Colon (tissue), 2 donors: ENCODE measurements around the gene PYM1.
"Not testable (repeated sequence)": the region's sequence is repeated elsewhere in the genome, so short reads cannot be mapped to it uniquely, and the experiment has no call there.

ENCODE experiments used
- FAIRE-seq: peaks from 2 replicates; lab custom pipeline; 2012; peaks lifted over from hg19 to GRCh38; lab: Jason Lieb, UNC
- donor health status: control.
- donor health status: control.

PYM1 gene

DNA sequence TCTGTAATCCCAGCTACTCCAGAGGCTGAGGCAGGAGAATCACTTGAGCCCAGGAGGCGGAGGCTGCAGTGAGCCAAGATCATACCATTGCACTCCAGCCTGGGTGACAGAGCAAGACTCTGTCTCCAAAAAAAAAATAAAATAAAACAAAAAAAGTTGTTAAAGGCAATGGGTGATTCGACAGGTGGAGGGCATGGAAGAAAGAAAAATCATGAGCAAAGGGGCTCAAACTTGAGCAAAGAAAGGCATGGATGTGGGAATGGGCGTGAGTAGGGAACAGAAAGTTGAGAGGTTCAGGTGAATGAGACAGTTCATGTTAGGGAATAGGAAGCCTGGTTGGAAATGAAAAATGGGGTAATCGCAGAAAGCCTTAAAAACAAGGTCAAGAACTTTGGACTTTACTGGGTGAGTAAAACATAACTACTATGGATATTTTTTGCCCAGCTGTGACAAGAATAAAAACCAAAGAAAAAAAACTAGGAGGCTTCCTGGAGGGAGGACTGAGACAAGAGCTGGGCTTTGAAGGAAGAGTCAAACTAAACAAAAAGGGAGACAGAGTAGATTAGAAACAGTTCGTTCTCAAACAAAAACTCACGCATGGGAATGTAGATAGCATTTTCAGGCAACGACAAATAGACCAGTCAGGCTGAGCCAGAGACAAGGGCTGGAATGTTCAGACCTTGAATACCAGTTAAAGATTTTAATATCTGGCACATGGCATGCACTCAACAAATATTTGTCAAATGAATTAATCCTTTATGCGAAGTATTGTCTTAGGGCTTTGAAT lies 18.8 kb downstream of the PYM1 start:
- FAIRE-seq: no peak

DNA sequence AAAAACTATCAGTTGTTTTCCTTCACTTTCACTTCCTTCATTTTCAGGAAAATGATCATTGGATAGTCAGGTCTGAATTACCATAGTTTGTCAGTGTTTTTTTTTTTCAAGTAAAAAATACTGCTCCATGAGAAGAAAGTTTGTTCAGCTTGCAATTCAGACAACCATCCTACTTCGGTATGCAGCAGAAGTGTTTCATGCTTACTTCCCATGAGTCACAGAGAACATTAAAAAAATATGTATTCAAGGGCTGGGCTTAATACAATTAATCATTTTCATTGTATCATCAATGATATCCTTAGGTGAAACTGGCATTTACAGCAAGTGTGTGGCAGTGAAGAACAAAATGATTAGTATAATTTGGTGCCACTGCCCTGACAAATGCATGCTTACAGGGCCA lies 21.6 kb downstream of the PYM1 start:
- FAIRE-seq: no peak

DNA sequence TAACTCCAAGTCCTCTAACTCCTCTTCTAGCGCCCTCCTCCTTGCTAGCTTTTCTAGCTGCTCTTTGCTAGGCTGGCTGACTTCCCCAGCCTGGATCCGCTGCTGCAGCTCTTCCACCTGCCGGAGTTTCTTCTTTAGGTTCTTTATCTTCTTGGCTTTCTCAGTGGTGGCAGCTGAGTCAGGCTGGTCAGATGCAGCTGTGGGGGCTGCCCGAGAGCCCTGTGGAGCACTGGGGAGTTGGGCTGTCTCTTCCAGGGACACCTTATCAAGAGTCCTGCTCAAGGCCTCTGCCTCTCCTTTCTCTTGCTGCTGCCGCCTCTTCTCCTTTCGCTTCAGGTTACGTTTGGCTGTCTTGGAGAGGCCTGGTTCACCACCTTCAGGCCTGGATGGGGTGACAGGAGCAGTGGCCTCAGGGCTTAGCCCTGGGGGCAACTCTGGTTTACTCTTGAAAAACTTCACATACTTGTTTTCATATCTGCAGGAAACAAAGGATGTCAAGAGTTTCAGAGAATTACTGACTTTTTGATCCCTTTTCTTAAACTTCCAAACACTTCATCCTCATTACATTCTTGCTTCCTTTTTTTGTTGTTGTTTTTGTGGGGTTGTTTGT lies 25.7 kb downstream of the PYM1 start:
- no peak for FAIRE-seq

DNA sequence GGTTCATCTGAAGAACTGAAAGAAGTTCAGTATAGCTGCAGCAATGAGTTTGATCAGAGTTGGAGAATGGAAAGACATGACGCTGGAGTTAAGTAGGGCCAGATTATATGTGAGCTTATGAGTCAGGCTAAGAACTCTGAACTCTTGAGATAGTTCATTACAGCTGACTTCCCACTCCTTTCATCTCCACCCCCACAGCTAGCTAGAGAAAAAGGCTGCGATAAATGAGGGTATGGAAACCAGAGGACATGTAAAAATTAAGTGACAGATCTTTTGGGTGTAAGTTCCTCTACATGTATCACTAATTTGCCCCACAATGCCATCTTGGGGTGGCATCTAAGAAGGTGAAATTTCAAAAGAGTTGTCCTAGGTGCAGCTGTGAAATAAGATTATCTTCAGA lies 28.6 kb downstream of the PYM1 start:
- no peak for FAIRE-seq

DNA sequence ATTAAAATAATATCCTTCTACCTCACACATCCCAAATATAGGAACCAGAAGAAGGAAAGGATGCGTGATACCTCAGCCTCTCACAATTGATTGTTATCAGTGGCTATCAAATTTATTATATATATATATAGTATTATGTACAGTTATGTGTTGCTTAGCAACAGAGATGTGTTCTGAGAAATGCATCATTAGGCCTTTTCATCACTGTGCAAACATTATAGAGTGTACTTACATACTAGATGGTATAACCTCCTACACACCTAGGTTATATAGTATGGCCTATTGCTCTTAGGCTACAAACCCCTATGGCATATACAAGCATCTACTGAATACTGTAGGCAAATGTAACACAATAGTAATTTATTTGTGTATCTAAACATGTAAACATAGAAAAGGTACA lies 34.0 kb downstream of the PYM1 start:
- FAIRE-seq: no peak

DNA sequence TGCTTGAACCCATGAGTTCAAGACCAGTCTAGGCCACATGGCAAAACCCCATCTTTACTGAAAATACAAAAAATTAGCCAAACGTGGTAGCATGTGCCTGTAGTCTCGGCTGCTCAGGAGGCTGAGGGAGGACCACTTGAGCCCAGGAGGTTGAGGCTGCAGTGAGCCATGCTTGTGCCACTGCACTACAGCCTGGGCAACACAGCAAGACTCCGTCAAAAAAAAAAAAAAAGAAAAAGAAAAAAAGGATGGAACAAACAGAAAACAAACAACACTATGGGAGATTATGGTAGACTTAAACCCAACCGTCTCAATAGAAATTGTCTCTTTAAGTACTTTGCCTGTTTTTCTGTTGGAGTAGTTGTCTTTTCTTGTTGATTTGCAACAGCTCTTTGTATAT lies 36.4 kb downstream of the PYM1 start:
- FAIRE-seq: no peak

DNA sequence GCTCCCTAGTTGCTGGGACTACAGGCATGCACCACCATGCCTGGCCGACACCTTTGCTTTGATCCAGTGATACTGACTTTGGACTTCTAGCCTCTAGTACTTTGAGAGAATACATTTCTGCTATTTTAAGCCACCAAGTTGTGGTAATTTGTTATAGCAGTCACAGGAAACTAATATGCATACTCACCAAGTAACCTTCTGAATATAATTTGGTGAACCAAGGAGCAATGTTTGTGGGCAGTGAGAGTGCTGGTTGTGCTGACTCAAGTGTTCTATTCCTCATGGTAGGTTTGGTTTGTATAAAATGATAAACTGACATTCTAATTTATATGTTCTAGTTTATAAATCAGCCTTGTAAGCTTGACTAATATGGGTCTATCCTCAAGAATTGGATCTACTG lies 42.6 kb downstream of the PYM1 start:
- FAIRE-seq: no peak

DNA sequence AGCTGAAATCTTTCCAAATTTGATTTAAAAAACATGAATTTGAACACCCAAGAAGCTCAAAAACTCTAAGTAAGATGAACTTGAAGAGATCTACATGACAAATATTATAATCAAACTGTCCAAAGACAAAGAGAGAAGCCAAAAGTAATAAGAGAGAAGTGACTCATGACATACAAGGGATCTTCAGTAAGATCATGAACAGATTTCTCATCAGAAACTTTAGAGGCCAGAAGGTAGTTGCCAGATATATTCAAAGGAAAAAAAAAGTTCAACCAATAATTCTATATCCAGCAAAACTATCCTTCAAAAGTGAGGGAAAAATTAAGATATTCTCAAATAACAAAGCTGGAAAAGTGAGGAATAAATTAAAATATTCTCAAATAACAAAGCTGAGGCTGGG lies 49.9 kb downstream of the PYM1 start:
- FAIRE-seq: no peak

DNA sequence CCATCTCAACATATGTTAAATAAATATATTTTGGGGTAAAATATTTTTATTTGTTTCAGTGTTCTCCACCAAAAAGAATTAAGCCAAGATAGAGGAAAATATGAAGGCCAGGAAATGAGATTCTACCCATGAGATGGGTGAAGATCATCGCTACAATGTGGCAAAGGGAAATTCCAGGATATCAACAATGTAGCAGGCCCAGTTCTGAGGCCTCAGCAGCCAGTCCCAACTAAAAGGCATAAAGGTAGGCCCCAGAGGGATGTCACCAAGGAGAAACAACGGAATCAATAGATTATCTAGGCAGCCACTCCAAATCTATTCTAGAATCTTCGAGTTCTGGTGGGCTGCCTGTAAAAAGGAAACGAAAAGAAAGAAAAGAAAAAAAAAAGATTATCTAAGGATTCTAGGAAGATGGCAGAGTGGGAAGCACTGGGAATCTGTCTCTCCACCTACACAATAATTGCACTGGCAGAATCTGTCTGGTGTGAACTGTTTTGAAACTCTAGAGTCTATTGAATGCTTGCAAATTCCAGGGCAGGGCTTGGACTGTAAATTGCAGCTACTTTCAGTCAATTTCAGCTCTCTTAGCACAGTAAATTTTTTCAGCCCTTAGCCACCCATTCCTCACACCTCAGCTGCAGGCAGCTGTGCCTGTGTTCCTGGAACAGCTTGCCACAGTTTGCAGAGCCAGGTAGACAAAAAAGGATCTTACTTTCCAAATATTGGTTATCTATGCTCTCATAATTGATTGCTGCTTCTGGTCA lies 51.8 kb downstream of the PYM1 start:
- FAIRE-seq: no peak

DNA sequence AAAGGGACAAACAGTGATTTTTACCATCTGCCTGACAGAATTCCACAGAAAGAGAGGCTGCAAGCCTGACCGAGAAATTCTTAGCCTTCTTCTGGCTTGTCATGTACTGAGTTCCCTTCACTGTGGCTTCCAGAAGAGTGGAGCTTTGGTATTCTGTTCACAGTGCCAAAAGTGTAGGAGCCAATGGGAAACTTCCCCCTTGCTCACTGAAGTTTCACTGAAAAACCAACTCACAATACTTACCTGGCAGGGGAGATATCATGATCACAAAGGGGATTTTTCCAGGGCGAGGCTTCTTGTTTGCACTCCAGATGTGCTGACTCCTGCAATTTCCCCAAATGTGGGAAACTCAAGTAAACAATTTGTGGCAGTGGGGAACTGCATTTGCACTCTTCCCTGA lies 53.3 kb downstream of the PYM1 start:
- FAIRE-seq: no peak

DNA sequence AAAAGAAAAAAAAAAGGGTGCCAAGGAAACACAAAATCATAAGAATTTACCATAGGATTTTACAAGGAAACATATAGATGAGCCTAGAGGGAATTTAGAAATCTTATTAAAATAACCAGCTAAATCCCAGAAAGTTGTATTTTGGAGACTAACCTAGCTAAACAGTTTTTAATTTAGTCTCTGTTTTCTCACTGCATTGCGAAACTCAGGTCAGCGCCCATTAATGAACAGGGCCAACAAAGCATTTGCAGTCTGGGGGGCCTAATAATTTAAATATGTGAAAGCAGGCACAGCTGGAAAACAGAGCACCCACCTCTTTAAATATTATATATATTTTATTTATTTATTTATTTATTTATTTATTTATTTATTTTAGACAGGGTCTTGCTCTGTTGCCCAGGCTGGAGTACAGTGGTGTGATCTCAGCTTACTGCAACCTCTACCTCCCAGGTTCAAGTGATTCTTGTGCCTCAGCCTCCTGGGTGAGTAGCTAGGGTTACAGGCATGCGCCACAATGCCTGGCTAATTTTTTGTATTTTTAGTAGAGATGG lies 61.2 kb downstream of the PYM1 start:
- FAIRE-seq: not testable (repeated sequence)

DNA sequence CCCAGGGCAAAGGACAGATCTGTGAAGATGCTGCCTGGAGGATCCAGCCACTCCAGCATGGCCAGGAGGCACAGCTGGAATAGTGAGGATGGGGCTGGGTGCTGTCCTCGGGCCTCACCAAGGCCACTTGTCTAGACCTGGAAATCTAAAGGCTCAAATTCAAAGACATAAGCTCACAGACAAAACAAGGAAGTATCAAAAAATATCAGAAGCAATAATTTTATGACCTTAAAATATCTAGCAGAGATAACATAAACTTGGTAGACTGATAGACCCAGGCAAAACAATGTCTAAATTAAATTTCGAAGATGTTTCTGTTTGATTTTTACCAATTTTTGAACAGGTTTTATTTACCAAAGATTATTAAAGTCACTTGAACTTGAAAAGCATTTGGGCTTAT lies 62.4 kb downstream of the PYM1 start:
- no peak for FAIRE-seq

DNA sequence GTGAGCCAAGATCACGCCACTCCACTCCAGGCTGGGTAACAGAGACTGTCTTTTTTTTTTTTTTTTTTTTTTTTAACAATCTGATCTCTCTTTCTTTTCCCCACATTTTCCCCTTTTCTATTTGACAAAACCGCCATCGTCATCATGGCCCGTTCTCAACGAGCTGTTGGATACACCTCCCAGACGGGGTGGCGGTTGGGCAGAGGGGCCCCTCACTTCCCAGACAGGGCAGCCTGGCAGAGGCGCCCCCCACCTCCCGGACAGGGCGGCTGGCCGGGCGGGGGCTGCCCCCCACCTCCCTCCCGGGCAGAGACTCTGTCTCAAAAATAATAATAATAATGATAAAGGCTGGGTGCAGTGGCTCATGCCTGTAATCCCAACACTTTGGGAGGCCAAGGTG lies 64.8 kb downstream of the PYM1 start:
- not testable (repeated sequence) for FAIRE-seq

DNA sequence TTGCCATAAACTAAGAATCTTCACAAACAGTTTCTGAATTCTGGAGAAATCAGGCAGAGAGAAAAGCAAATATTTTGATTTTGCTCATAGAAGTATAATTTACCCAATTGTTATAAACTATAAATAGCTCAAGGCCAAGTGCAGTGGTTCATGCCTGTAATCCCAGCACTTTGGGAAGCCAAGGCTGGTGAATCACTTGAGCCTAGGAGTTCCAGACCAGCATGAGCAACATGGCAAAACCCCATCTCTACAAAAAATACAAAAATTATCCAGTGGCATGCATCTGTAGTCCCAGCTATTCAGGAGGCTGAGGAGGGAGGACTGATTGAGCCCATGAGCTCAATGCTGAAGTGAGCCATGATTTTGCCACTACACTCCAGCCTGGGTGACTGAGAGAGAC lies 65.4 kb downstream of the PYM1 start:
- no peak for FAIRE-seq

DNA sequence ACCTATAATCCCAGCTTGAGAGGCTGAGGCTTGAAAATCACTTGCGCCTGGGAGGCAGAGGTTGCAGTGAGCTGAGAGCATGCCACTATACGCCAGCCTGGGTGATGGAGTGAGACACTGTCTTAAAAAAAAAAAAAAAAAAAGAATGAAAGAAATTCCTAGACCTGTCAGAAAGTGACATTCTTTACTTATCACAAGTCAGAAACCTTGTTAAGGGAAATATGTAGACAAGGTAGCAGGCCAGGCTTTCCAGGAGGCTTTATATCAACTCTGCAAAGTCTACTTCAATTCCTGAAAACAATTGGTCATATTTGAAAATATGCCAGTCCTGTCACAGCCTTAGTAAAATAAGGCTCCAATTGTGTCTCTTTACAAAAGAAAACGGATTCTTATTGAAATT lies 65.8 kb downstream of the PYM1 start:
- no peak for FAIRE-seq

DNA sequence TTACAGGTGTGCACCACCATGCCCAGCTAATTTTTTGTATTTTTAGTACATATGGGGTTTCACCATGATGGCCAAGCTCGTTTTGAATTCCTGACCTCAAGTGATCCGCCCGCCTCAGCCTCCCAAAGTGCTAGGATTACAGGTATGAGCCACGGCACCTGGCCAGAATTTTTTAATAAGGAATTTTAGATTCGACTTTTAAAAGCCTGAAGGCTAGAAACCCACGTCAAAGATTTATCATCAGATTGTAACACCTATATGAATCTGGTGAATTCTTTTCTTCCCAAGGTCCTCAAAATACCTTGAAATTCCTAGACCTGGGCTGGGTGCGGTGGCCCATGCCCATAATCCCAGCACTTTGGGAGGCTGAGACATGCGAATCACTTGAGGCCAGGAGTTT lies 66.3 kb downstream of the PYM1 start:
- no peak for FAIRE-seq

DNA sequence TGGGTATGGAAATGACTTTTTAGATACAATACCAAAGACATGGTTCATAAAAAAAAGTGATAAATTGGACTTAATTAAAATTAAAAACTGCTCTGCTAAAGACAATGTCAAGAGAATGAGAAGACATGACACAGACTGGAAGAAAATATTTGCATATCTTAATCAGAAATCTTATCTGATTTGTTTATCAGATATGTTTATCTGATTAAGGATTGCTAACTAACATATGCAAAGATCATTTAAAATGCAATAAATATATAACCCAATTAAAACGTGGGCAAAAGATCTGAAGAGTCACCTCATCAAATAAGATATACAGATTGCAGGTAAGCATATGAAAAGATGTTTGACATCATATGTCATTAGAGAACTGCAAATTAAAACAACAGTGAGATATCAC lies 75.0 kb downstream of the PYM1 start:
- no peak for FAIRE-seq
